IMR-90 (cell line): Measurements from ENCODE around the gene GPR132.

Experiments
- CEBPB ChIP-seq: IDR thresholded peaks from 2 replicates; pipeline ENCODE4 v1.6.1; 2012; ENCODE audit warnings: low read depth, low read length, improper control_type of control experiment
- CHD1 ChIP-seq: IDR thresholded peaks from 2 replicates; pipeline ENCODE4 v1.6.1; 2012; ENCODE audit warnings: low read depth, low read length, improper control_type of control experiment
- CTCF ChIP-seq: conservative IDR thresholded peaks from 2 replicates; pipeline ENCODE4 v1.5.1; 2012; ENCODE audit warnings: mild to moderate bottlenecking, low read depth, low read length, improper control_type of control experiment
- FOS ChIP-seq: fragments of 150-350 bp; IDR thresholded peaks from 2 replicates; pipeline ENCODE4 v1.6.1; 2016; ENCODE audit warnings: low read depth, low read length
- MAFK ChIP-seq: IDR thresholded peaks from 2 replicates; pipeline ENCODE4 v1.6.1; 2012; ENCODE audit warnings: low read depth, low read length, improper control_type of control experiment
- MAZ ChIP-seq: IDR thresholded peaks from 2 replicates; pipeline ENCODE4 v1.6.1; 2012; ENCODE audit warnings: low read depth, mild to moderate bottlenecking, low read length, improper control_type of control experiment, moderate library complexity, borderline replicate concordance
- MXI1 ChIP-seq: IDR thresholded peaks from 2 replicates; pipeline ENCODE4 v1.6.1; 2012; ENCODE audit warnings: low read depth, mild to moderate bottlenecking, low read length, moderate library complexity, borderline replicate concordance
- POLR2A ChIP-seq: IDR thresholded peaks from 2 replicates; pipeline ENCODE4 v1.6.1; 2012; ENCODE audit warnings: mild to moderate bottlenecking, low read depth, low read length
- RCOR1 ChIP-seq: IDR thresholded peaks from 2 replicates; pipeline ENCODE4 v1.6.1; 2012; ENCODE audit warnings: mild to moderate bottlenecking, low read length, improper control_type of control experiment; ENCODE audit not compliant: insufficient replicate concordance
- RFX5 ChIP-seq: IDR thresholded peaks from 2 replicates; pipeline ENCODE4 v1.8.0; 2012; ENCODE audit warnings: low read depth, mild to moderate bottlenecking, low read length, moderate library complexity
- SMC3 ChIP-seq: fragments of 150-350 bp; IDR thresholded peaks from 2 replicates; pipeline ENCODE4 v1.6.1; 2016; ENCODE audit warnings: low read depth, mild to moderate bottlenecking, antibody characterized with exemption, low read length, moderate library complexity
- TF ChIP-seq, protein P1 (sequence below): fragments of 150-350 bp; IDR thresholded peaks from 2 replicates; pipeline ENCODE4 v1.6.1; 2017; ENCODE audit warnings: mild to moderate bottlenecking, antibody characterized with exemption, low read length, low read depth

GRCh38 chr14:105069522-105069870 lies 4.3 kb upstream of the GPR132 start:
- TF ChIP-seq CTCF (no peak), MXI1 (no peak), FOS (no peak), CHD1 (no peak), POLR2A (no peak), RFX5 (no peak), CEBPB (no peak), MAFK (no peak), SMC3 (no peak), RCOR1 (no peak), MAZ (no peak)
- TF ChIP-seq, protein P1, sequence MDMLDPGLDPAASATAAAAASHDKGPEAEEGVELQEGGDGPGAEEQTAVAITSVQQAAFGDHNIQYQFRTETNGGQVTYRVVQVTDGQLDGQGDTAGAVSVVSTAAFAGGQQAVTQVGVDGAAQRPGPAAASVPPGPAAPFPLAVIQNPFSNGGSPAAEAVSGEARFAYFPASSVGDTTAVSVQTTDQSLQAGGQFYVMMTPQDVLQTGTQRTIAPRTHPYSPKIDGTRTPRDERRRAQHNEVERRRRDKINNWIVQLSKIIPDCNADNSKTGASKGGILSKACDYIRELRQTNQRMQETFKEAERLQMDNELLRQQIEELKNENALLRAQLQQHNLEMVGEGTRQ: no peak
